Stomach smooth muscle (tissue), 2 donors: ENCODE data around the gene CFLAR.

Experiments used
- H3K27ac ChIP-seq: one replicate; pipeline ENCODE4 v1.7.0; 2013; ENCODE audit warnings: mild to moderate bottlenecking, low read length, inconsistent platforms
- H3K27me3 ChIP-seq, 2 donors: one replicate each; pipeline ENCODE4 v1.7.0; 2013; ENCODE audit warnings: low read length in 2 of 2; ENCODE audit not compliant: insufficient read depth in 2 of 2, control insufficient read depth in 1 of 2
- H3K36me3 ChIP-seq, 2 donors: one replicate each; pipeline ENCODE4 v1.7.0; 2013; ENCODE audit warnings: low read length in 2 of 2; ENCODE audit not compliant: control insufficient read depth in 2 of 2, insufficient read depth in 2 of 2
- H3K4me1 ChIP-seq: one replicate; pipeline ENCODE4 v1.7.0; 2013; ENCODE audit warnings: low read length; ENCODE audit not compliant: control insufficient read depth, insufficient read depth
- H3K4me3 ChIP-seq, 2 donors: one replicate each; pipeline ENCODE4 v1.7.0; 2013; ENCODE audit warnings: low read length in 2 of 2
- H3K9ac ChIP-seq, 2 donors: one replicate each; pipeline ENCODE4 v1.7.0; 2013; ENCODE audit warnings: low read length in 2 of 2, mild to moderate bottlenecking in 1 of 2
- H3K9me3 ChIP-seq, 2 donors: one replicate each; pipeline ENCODE4 v1.7.0; 2013; ENCODE audit warnings: low read length in 2 of 2; ENCODE audit not compliant: control insufficient read depth in 2 of 2
- donor health status: healthy.
- donor health status: Pancreatic carcinoma.

Gene CFLAR

DNA sequence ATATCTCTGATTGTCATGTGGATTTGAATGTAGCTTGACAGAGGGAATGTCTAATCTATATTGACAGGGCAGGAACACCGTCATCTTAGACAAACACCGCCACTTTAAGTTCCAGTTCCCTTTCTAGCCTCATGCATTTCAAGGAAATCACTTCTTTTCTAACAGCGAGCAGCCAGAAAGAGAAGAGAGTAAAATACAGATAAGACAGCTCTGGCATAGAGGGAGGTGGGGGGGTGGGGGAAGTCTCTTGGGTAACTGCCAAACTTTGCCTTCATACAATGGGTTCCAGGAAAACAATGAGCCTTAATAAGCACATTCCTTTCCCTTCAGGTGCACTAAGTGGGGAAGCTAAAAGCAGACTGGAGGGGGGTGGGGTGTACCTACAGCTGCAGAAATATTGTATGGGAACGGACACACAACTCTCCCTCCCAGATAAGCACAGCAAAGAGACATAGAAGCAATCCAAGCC is 104.2 kb downstream of the CFLAR start:
- H3K9me3 ChIP-seq, result no peaks in the 10 kb centered on the region
- H3K27me3 ChIP-seq, result no peaks in the 10 kb centered on the region
- no peak overlapping the region for H3K4me3 ChIP-seq
- H3K9ac ChIP-seq, result no peak overlapping the region
- H3K36me3 ChIP-seq, result no peaks in the 10 kb centered on the region
- no peak overlapping the region for H3K27ac ChIP-seq
- H3K4me1 ChIP-seq, result no peaks in the 10 kb centered on the region

DNA sequence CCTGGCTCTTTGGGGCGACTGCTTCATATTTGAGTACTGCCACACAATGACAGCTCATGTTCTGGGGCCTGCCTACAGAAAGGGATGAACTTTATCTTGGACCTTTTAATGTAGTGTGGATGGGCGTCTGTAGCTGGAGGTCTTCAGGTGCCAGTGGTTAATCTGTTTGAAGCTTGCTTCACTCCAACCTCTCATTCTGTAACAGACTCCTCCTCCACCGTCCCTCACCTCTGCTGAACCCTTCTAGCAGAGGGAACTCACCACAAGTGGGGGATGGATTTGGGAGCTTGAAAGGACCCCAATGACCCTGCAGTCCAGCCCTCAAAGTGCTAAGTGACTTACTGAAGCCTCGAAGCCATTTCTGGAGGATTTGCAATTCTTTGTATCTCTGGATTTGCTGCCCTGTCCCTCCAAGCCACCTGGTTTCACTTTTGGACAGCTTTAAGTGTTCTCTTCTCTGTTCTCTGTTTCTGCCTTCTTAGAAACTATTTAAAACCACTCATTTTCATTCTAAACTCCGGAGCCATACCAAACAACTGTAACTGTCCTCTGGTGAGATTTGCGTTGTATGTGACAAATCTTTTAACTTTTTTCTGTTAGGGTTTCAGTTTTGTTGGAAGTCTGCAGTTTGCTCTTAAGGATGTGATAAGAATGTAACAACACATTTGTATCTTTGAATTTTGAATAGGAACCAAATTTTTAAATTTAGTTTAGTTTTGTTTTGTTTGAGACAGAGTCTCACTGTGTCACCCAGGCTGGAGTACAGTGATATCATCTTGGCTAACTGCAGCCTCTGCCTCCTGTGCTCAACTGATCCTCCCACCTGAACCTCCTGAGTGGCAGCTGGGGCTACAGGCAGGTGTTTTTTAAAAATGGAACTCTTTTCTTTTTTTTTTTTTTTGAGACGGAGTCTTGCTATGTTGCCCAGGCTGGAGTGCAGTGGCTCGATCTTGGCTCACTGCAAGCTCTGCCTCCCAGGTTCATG is 107.4 kb downstream of the CFLAR start:
- Histone ChIP-seq H3K4me3 (no peak overlapping the region), H3K27ac (no peak overlapping the region), H3K9ac (no peak overlapping the region), H3K4me1 (no peaks in the 10 kb centered on the region), H3K9me3 (no peaks in the 10 kb centered on the region), H3K36me3 (no peaks in the 10 kb centered on the region), H3K27me3 (no peaks in the 10 kb centered on the region)
